ENCODE data around the gene COLEC12.

Gene COLEC12

DNA sequence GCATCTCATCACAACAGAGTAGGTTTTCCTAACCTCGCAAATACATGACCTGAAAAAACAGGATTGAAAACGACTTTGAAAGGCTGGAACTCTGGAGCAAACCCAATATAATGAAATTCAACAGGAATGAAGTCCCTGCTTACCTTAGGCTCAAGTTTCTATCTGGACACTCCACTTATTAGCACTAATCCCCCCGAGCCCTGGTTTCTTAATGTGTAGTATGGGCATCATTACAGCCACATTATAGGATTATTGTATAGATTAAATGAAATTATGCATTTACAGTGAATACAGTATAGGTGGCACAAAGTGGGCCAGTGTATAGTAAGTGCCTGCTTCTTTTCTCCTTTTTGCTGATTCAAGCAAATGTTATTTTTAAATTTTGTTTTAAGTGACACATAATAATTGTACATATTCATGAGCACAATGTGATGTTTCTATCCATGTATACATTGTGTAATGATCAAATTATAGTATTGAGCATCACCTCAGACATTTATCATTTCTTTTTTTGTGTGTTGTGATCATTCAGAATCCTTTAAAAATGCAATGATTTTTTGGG, 118.0 kb downstream of the COLEC12 start:
- TF ChIP-seq MAX (IDR thresholded peaks at IDR 0.05; ENCODE audit: low read depth, low read length) (no peak), POLR2A (IDR thresholded peaks at IDR 0.05; ENCODE audit: extremely low read depth, insufficient read length) (no peak), MYC (IDR thresholded peaks at IDR 0.05; ENCODE audit: low read depth, low read length) (no peak)
- TF ChIP-seq, protein P1, sequence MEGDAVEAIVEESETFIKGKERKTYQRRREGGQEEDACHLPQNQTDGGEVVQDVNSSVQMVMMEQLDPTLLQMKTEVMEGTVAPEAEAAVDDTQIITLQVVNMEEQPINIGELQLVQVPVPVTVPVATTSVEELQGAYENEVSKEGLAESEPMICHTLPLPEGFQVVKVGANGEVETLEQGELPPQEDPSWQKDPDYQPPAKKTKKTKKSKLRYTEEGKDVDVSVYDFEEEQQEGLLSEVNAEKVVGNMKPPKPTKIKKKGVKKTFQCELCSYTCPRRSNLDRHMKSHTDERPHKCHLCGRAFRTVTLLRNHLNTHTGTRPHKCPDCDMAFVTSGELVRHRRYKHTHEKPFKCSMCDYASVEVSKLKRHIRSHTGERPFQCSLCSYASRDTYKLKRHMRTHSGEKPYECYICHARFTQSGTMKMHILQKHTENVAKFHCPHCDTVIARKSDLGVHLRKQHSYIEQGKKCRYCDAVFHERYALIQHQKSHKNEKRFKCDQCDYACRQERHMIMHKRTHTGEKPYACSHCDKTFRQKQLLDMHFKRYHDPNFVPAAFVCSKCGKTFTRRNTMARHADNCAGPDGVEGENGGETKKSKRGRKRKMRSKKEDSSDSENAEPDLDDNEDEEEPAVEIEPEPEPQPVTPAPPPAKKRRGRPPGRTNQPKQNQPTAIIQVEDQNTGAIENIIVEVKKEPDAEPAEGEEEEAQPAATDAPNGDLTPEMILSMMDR (IDR thresholded peaks at IDR 0.05; ENCODE audit: low read depth, low read length), result no peak
- H3K4me3 ChIP-seq (ENCODE audit: low read depth, low read length), result no peak overlapping the region
- DNase-seq (ENCODE audit: low read depth), result no peak

GRCh38 chr18:379681-380330, 120.7 kb downstream of the COLEC12 start:
- no peak overlapping the region for H3K4me3 ChIP-seq (ENCODE audit: low read depth, low read length)
- TF ChIP-seq MAX (IDR thresholded peaks at IDR 0.05; ENCODE audit: low read depth, low read length) (peak; percentile 22; the same call in 1 of the 2 replicates), MYC (IDR thresholded peaks at IDR 0.05; ENCODE audit: low read depth, low read length) (0 out of 2 replicates have a peak, but pooled peaks have one; percentile 13), POLR2A (IDR thresholded peaks at IDR 0.05; ENCODE audit: extremely low read depth, insufficient read length) (no peak)
- TF ChIP-seq, protein P1 (IDR thresholded peaks at IDR 0.05; ENCODE audit: low read depth, low read length), result no peak
- DNase-seq (ENCODE audit: low read depth), result peak; percentile 75

DNA sequence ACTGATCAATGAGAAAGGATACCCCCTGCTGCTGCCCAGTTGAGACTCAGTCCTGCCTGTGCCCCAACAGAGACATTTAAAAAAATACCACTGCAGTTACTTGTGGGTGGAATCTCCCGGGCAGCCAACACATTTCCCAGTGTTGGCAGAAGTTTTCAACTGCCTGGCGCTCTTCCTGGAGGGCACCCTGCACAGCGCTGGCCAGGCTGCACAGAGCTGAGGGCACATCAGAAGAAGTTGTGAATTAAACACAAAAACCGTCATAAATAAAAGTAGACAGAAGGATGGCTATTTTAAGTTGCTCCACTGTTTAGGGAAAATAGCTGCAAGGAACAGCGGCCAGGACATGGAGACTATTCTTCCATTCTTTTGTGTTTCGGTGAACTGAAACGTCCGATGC, 122.4 kb downstream of the COLEC12 start:
- no peak overlapping the region for H3K4me3 ChIP-seq (ENCODE audit: low read depth, low read length)
- no peak for DNase-seq (ENCODE audit: low read depth)
- TF ChIP-seq POLR2A (IDR thresholded peaks at IDR 0.05; ENCODE audit: extremely low read depth, insufficient read length) (no peak), MAX (IDR thresholded peaks at IDR 0.05; ENCODE audit: low read depth, low read length) (no peak), MYC (IDR thresholded peaks at IDR 0.05; ENCODE audit: low read depth, low read length) (no peak)

DNA sequence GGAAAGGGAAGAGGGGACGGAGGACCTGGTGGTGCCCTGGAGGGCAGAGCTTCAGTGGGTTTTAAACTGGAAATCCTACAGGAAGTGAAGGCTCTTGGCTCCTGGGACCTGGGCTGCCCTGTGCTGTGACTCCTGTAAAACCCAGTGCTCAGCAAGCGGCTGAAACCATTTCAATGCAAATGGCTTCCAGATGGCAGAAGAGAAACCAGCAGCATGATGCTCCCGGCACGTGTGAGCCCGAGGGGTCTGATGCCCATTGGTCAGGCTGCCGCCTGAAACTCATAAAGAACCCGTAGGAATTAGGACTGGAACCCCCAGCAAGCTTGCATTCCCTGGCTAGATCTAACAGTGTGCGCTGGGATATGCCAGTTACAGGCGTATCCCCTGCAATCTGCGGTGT, 123.4 kb downstream of the COLEC12 start:
- no peak overlapping the region for H3K4me3 ChIP-seq (ENCODE audit: low read depth, low read length)
- TF ChIP-seq, protein P1 (IDR thresholded peaks at IDR 0.05; ENCODE audit: low read depth, low read length), result no peak
- TF ChIP-seq POLR2A (IDR thresholded peaks at IDR 0.05; ENCODE audit: extremely low read depth, insufficient read length), result no peak
- no peak for TF ChIP-seq MAX (IDR thresholded peaks at IDR 0.05; ENCODE audit: low read depth, low read length)
- TF ChIP-seq MYC (IDR thresholded peaks at IDR 0.05; ENCODE audit: low read depth, low read length), result no peak
- no peak for DNase-seq (ENCODE audit: low read depth)

GRCh38 chr18:376311-376710, 124.2 kb downstream of the COLEC12 start:
- H3K4me3 ChIP-seq (ENCODE audit: low read depth, low read length), result no peak overlapping the region
- no peak for DNase-seq (ENCODE audit: low read depth)
- TF ChIP-seq MYC (IDR thresholded peaks at IDR 0.05; ENCODE audit: low read depth, low read length) (no peak), POLR2A (IDR thresholded peaks at IDR 0.05; ENCODE audit: extremely low read depth, insufficient read length) (no peak), MAX (IDR thresholded peaks at IDR 0.05; ENCODE audit: low read depth, low read length) (no peak)
- TF ChIP-seq, protein P1 (IDR thresholded peaks at IDR 0.05; ENCODE audit: low read depth, low read length), result no peak

GRCh38 chr18:374721-375168, 125.8 kb downstream of the COLEC12 start:
- TF ChIP-seq, protein P1 (IDR thresholded peaks at IDR 0.05; ENCODE audit: low read depth, low read length), result no peak
- TF ChIP-seq MYC (IDR thresholded peaks at IDR 0.05; ENCODE audit: low read depth, low read length), result no peak
- TF ChIP-seq MAX (IDR thresholded peaks at IDR 0.05; ENCODE audit: low read depth, low read length), result no peak
- no peak for TF ChIP-seq POLR2A (IDR thresholded peaks at IDR 0.05; ENCODE audit: extremely low read depth, insufficient read length)
- DNase-seq (ENCODE audit: low read depth), result no peak
- H3K4me3 ChIP-seq (ENCODE audit: low read depth, low read length), result no peak overlapping the region
